Fibroblast of lung (primary cell): ENCODE results near the gene KIAA0753.

ENCODE experiments used
- CTCF ChIP-seq, 2 donors: IDR thresholded peaks in 1 of 2; conservative IDR thresholded peaks in 1 of 2; 1 replicate in 1 of 2; 2 replicates in 1 of 2; pipeline ENCODE4 v1.5.1; 2011 to 2012; ENCODE audit warnings: low read length in 2 of 2, control low read depth in 1 of 2, inconsistent platforms in 1 of 2, low read depth in 1 of 2, mild to moderate bottlenecking in 1 of 2
- EZH2 ChIP-seq: IDR thresholded peaks from 2 replicates; pipeline ENCODE4 v1.5.1; 2012; ENCODE audit warnings: low read length, control low read depth, mild to moderate bottlenecking; ENCODE audit errors: missing control alignments

DNA sequence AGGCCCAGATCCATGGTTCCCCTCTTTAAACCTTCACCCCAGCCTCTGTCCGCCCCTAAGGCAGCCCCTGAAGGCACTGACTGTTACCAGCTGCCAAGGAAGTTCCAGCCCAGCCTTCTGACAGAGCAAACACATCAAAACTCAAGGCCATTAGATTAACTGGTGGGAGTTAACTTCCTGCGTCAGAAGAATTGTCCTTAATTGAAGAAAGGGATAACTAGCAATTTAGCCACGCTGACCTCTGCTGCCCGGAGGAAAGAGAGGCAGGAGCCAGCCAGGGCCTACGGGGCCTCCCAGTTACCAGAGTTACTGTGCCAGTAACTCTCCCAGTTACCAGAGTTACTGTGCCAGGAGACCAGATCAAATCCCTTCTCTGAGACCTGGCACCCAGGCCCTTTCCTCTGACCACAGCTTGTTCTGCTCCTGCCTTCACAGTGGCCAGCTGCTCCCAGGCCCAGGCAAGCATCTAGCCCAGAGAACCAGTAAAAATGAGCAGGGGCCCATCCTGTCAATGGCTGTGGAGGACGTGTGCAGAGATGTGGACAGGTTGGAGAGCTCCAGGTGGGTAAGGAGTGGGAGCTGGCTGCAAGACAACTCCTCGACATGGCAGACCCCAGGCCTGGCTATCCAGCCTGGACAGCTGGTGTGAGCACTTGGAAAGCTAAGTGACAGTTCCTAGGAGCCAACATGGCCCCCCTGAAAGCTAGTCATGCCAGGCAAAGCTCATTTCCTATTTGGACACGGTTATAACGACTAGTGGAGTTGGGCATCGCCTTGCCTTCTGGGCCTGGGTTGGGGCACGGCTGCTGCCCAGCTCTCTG, 81.4 kb downstream of the KIAA0753 start:
- TF ChIP-seq CTCF (conservative IDR thresholded peaks at IDR 0.05 in 1 of 2, IDR thresholded peaks at IDR 0.05 in 1 of 2; ENCODE audit: low read depth in 1 of 2, low read length in 2 of 2): no peak
- TF ChIP-seq EZH2: no peak
